Fibroblast of villous mesenchyme (primary cell): ENCODE data around the gene SEMA6A. TPM values are rescaled to one million over a fixed set of nuclear protein-coding genes. Genes with fewer than 3 reads are reported as not detected.

Source experiments
- DNase-seq: peaks from one replicate; pipeline ENCODE4 v3.0.0-alpha.2; 2010; ENCODE audit warnings: low read depth
- H3K4me3 ChIP-seq: 2 replicates; pipeline ENCODE4 v1.5.1; 2011; ENCODE audit warnings: low read depth, mild to moderate bottlenecking, low read length
- total RNA-seq: library from RNA; depleted of rRNA; stranded (reverse); fragments of >200 nt; gene quantifications from 2 replicates; pipeline ENCODE4 v1.2.3, GENCODE V29; 2012
- TF ChIP-seq, protein P1 (sequence below): IDR thresholded peaks from 2 replicates; pipeline ENCODE4 v1.5.1; 2012; ENCODE audit warnings: low read depth, mild to moderate bottlenecking, low read length; ENCODE audit not compliant: insufficient read depth

SEMA6A gene
- total RNA-seq, 1 donor = 2.2 TPM

DNA sequence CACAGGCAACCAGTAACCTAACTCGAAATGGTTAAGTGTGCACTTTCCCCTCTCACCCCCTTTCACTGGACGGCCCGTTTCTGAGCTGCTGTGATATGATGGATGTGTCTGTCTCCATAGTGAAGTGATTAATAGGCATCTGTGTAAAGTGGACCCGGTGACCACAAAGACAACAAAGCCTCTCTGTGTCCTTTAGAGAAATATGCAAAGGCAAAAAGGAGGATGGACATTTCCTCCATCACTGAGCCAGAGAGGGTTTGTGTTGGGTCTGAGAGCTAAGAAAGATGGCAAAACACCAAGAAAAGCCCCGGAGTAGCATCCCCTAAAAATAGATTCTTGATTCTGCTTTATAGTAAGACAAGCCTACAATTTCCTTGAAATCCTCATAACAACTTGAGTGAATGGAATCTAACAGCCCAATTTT lies 120.6 kb downstream of the SEMA6A start:
- DNase-seq = no peak
- TF ChIP-seq, protein P1, sequence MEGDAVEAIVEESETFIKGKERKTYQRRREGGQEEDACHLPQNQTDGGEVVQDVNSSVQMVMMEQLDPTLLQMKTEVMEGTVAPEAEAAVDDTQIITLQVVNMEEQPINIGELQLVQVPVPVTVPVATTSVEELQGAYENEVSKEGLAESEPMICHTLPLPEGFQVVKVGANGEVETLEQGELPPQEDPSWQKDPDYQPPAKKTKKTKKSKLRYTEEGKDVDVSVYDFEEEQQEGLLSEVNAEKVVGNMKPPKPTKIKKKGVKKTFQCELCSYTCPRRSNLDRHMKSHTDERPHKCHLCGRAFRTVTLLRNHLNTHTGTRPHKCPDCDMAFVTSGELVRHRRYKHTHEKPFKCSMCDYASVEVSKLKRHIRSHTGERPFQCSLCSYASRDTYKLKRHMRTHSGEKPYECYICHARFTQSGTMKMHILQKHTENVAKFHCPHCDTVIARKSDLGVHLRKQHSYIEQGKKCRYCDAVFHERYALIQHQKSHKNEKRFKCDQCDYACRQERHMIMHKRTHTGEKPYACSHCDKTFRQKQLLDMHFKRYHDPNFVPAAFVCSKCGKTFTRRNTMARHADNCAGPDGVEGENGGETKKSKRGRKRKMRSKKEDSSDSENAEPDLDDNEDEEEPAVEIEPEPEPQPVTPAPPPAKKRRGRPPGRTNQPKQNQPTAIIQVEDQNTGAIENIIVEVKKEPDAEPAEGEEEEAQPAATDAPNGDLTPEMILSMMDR = no peak
- H3K4me3 ChIP-seq = no peak overlapping the region

DNA sequence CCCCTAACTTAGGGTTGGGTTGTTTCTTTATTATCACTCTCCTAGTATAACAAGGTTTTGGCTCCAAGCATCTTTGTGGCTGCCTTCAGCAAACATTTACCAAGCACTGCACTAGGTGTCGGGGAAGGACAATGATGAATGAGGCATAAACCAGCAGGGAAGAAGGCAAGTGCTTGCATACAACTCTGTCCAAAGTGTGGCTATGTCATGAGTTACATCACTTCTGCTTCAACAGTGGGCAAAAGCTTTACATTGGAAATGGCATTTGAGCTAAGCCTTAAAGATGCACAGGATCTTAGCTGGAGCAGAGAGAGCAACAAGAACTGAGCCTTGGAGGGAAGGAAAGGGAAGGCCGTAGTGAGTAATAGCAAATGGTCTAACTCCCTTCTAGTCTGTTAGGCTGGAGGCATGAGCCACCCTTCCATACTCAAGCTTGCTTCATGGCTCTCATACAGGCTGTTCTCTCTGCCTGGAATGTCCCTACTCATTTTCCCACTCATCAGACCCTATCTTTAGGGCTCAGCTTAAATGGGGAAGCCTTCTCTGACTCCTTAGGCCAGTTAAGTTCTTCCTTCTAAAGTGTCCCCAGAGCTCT lies 121.8 kb downstream of the SEMA6A start:
- TF ChIP-seq, protein P1 = no peak
- H3K4me3 ChIP-seq = no peak overlapping the region
- no peak for DNase-seq

DNA sequence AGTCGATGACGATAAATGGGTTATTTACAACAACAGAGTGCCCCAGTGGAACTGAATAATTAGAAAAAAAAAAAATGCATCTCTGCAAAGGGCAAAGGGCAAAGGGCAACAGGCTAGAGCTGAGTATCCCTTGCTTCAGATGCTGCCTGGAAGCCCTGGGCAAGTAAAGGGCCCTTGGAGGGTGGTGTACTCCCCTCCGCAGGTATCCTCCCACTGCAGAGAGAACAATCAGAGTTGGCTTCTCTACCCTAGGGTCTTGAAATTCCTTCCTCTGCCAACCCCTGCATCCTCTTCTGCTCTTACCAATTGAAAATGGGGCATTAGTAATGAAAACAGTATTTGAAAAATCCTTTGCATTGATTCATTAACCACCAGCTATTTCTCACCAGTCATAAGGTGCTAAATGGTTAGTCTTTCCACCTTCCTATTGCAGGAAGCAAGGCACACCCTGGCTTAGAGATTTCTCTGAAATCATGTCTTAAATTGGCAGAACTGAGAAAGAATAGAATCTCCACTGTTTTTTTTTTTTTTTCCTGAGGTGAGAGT lies 122.6 kb downstream of the SEMA6A start:
- DNase-seq = no peak
- H3K4me3 ChIP-seq = no peak overlapping the region
- TF ChIP-seq, protein P1 = no peak

DNA sequence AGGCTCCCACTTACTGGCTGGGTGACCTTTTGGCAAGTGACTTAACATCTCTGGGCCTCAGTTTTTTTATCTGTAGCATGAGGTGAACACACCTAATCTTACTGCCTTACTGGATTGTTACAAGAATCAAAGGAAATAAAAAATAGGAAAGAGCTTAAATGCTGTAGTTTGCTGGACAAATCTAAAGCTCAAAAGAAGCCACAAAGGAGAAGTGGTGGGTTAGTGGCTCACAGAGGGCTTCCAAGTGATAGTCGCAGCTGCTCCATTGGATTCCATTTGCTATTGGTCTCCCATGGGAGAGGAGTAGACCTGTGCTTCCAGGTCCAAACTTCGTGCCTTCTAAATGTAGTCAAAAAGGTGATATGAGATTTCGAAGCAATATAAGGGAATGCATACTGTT lies 123.6 kb downstream of the SEMA6A start:
- TF ChIP-seq, protein P1 = no peak
- no peak for DNase-seq
- no peak overlapping the region for H3K4me3 ChIP-seq

DNA sequence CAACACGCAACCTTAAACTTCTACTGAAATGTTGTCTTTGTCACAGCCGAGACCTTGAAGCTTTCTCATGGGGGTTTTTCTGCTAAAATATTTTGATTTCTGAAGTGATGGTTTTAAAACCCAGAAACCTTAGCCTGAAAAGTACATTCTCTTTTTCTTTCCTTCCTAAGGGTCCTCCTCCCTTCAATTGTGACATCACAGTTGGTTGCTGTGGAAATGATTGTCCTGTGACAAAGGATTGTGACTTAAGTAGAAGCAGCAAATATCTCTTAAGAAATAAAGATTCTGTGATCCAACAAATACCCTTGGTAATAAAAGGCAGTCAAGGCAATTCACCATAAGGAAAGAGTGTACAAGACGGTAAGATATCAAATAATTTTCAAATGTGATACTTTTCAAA lies 125.2 kb downstream of the SEMA6A start:
- H3K4me3 ChIP-seq = no peak overlapping the region
- no peak for DNase-seq
- TF ChIP-seq, protein P1 = no peak

DNA sequence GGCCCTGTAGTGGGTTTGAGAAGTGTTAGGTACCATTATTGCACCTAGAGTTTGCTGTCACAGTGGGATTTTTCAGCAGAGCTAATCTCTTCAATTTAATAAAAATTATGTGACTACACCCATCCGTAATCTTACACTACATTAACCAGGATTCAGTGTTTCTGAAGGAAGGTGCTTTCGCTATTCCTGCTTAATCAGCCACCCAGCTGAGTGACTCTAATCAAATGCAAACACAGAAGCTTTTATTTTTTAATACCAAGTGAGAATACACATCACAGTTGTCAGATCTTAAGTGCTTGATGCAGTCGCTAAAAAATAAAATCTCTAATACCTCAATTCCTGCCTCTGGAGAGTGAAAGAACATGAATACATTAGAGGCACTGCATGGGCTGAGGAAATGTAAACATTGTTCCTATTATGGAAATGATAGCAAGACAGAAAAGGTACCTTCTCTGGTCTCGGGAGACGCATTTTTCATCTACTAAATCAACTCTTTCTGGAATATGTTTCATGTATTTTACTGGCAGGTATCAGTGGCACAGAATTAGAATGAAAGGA lies 125.7 kb downstream of the SEMA6A start:
- DNase-seq = no peak
- no peak overlapping the region for H3K4me3 ChIP-seq
- TF ChIP-seq, protein P1 = no peak
